ENCODE results near the gene CDC7. TPM values are rescaled to one million over a fixed set of nuclear protein-coding genes. Genes with fewer than 3 reads are reported as not detected.

The CDC7 gene
- total RNA-seq, 1 experiment from 2014 or later = 24.5 TPM

DNA sequence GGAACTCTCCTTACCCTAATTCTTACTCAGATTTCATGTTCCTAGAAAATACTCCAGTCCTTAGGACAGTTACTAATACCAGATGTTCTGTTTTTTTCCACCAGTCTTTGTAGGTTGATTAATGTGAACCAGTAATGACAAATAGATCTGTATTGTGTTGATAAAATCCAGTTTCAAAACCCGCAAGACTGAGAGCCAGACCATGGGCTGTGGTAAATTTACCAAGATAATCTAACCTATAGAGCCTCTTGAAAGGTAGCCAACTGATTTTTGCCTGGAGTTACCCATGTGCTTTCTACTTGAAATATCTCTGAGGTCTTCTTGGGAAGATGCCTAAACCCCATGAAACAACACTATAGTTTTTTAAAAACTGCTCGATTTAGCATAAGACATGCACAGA, 46.5 kb upstream of the CDC7 start (continued):
- TF ChIP-seq EZH2phosphoT487 (IDR thresholded peaks at IDR 0.05; ENCODE audit: borderline replicate concordance) (no peak), RAD21 (IDR thresholded peaks at IDR 0.05; ENCODE audit: low read depth) (no peak), SP1 (IDR thresholded peaks at IDR 0.05; ENCODE audit: low read depth) (no peak), POLR2AphosphoS5 (IDR thresholded peaks at IDR 0.05; ENCODE audit: low read depth, low read length) (no peak)

- Histone ChIP-seq H3K4me3 (replicated peaks in 1 of 2; ENCODE audit: low read depth in 1 of 2, low read length in 2 of 2) (no peak overlapping the region), H3K36me3 (ENCODE audit: control insufficient read depth in 1 of 2, insufficient read depth in 2 of 2, low read length in 2 of 2) (no peaks in the 10 kb centered on the region), H2AFZ (ENCODE audit: low read depth, low read length, poor library complexity, severe bottlenecking) (no peak overlapping the region), H3K79me2 (ENCODE audit: insufficient read depth, low read length) (no peaks in the 10 kb centered on the region), H3K4me2 (ENCODE audit: low read length) (no peak overlapping the region), H3K9me2 (ENCODE audit: insufficient read depth) (no peaks in the 10 kb centered on the region), H3K4me1 (ENCODE audit: control insufficient read depth in 1 of 2, insufficient read depth in 2 of 2, low read length in 2 of 2) (no peaks in the 10 kb centered on the region), H4K20me1 (ENCODE audit: insufficient read depth) (no peaks in the 10 kb centered on the region), H3K9me3 (ENCODE audit: control insufficient read depth in 1 of 2, insufficient read depth in 1 of 2, low read depth in 1 of 2, low read length in 2 of 2) (no peaks in the 10 kb centered on the region), H3K27me3 (ENCODE audit: insufficient read depth, low read length) (no peaks in the 10 kb centered on the region), H3K27ac (ENCODE audit: low read depth, low read length) (no peak overlapping the region), H3K9ac (ENCODE audit: low read length) (no peak overlapping the region)
- TF ChIP-seq, protein P1, sequence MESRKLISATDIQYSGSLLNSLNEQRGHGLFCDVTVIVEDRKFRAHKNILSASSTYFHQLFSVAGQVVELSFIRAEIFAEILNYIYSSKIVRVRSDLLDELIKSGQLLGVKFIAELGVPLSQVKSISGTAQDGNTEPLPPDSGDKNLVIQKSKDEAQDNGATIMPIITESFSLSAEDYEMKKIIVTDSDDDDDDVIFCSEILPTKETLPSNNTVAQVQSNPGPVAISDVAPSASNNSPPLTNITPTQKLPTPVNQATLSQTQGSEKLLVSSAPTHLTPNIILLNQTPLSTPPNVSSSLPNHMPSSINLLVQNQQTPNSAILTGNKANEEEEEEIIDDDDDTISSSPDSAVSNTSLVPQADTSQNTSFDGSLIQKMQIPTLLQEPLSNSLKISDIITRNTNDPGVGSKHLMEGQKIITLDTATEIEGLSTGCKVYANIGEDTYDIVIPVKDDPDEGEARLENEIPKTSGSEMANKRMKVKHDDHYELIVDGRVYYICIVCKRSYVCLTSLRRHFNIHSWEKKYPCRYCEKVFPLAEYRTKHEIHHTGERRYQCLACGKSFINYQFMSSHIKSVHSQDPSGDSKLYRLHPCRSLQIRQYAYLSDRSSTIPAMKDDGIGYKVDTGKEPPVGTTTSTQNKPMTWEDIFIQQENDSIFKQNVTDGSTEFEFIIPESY (IDR thresholded peaks at IDR 0.05; ENCODE audit: extremely low read depth, insufficient replicate concordance, low read length) = no peak
- no peak for TF ChIP-seq YY1 (IDR thresholded peaks at IDR 0.05; ENCODE audit: extremely low read depth, insufficient replicate concordance, low read depth, low read length)
- no peak for TF ChIP-seq SRF (IDR thresholded peaks at IDR 0.05; ENCODE audit: low read depth)
- TF ChIP-seq RAD21 (IDR thresholded peaks at IDR 0.05; ENCODE audit: low read depth) = no peak
- no peak for TF ChIP-seq ZNF274 (IDR thresholded peaks at IDR 0.05; ENCODE audit: low read depth, low read length)
- TF ChIP-seq, protein P2, sequence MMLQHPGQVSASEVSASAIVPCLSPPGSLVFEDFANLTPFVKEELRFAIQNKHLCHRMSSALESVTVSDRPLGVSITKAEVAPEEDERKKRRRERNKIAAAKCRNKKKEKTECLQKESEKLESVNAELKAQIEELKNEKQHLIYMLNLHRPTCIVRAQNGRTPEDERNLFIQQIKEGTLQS (IDR thresholded peaks at IDR 0.05) = no peak
- TF ChIP-seq EZH2 (IDR thresholded peaks at IDR 0.05) = no peak
- TF ChIP-seq, protein P3, sequence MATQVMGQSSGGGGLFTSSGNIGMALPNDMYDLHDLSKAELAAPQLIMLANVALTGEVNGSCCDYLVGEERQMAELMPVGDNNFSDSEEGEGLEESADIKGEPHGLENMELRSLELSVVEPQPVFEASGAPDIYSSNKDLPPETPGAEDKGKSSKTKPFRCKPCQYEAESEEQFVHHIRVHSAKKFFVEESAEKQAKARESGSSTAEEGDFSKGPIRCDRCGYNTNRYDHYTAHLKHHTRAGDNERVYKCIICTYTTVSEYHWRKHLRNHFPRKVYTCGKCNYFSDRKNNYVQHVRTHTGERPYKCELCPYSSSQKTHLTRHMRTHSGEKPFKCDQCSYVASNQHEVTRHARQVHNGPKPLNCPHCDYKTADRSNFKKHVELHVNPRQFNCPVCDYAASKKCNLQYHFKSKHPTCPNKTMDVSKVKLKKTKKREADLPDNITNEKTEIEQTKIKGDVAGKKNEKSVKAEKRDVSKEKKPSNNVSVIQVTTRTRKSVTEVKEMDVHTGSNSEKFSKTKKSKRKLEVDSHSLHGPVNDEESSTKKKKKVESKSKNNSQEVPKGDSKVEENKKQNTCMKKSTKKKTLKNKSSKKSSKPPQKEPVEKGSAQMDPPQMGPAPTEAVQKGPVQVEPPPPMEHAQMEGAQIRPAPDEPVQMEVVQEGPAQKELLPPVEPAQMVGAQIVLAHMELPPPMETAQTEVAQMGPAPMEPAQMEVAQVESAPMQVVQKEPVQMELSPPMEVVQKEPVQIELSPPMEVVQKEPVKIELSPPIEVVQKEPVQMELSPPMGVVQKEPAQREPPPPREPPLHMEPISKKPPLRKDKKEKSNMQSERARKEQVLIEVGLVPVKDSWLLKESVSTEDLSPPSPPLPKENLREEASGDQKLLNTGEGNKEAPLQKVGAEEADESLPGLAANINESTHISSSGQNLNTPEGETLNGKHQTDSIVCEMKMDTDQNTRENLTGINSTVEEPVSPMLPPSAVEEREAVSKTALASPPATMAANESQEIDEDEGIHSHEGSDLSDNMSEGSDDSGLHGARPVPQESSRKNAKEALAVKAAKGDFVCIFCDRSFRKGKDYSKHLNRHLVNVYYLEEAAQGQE (IDR thresholded peaks at IDR 0.05; ENCODE audit: low read depth) = no peak
- TF ChIP-seq CBX3 (IDR thresholded peaks at IDR 0.05; ENCODE audit: low read depth) = no peak
- no peak for TF ChIP-seq ELF1 (IDR thresholded peaks at IDR 0.05; ENCODE audit: borderline replicate concordance, low read depth)
- TF ChIP-seq TCF7L2 (IDR thresholded peaks at IDR 0.05; ENCODE audit: borderline replicate concordance, extremely low read depth, insufficient read depth, insufficient read length) = no peak
- no peak for TF ChIP-seq FOSL1 (IDR thresholded peaks at IDR 0.05; ENCODE audit: low read depth)
- TF ChIP-seq, protein P4, sequence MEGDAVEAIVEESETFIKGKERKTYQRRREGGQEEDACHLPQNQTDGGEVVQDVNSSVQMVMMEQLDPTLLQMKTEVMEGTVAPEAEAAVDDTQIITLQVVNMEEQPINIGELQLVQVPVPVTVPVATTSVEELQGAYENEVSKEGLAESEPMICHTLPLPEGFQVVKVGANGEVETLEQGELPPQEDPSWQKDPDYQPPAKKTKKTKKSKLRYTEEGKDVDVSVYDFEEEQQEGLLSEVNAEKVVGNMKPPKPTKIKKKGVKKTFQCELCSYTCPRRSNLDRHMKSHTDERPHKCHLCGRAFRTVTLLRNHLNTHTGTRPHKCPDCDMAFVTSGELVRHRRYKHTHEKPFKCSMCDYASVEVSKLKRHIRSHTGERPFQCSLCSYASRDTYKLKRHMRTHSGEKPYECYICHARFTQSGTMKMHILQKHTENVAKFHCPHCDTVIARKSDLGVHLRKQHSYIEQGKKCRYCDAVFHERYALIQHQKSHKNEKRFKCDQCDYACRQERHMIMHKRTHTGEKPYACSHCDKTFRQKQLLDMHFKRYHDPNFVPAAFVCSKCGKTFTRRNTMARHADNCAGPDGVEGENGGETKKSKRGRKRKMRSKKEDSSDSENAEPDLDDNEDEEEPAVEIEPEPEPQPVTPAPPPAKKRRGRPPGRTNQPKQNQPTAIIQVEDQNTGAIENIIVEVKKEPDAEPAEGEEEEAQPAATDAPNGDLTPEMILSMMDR (IDR thresholded peaks at IDR 0.05 in 2 of 3, conservative IDR thresholded peaks at IDR 0.05 in 1 of 3; ENCODE audit: borderline replicate concordance in 1 of 3, insufficient read depth in 1 of 3, low read depth in 2 of 3, low read length in 2 of 3) = no peak
- no peak for TF ChIP-seq CEBPB (IDR thresholded peaks at IDR 0.05; ENCODE audit: low read depth)
- TF ChIP-seq, protein P5, sequence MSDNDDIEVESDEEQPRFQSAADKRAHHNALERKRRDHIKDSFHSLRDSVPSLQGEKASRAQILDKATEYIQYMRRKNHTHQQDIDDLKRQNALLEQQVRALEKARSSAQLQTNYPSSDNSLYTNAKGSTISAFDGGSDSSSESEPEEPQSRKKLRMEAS (IDR thresholded peaks at IDR 0.05) = no peak
- no peak for TF ChIP-seq POLR2A (IDR thresholded peaks at IDR 0.05; ENCODE audit: borderline replicate concordance, extremely low read depth, insufficient read depth, insufficient read length)
- no peak for TF ChIP-seq SP1 (IDR thresholded peaks at IDR 0.05; ENCODE audit: low read depth)
- no TSS peak for BruUV-seq (replicated peaks)
- ChIA-PET POLR2A (no interaction called here), RAD21 (ENCODE audit: low non-redundant PET in 1 of 2, low total read pairs in 2 of 2, uncharacterized antibody in 2 of 2, unreplicated experiment in 2 of 2) (no interaction called here), CTCF (no interaction called here)
- intact Hi-C loops (cut with micrococcal nuclease) = no loop called here
- ATAC-seq = no peak
- no peak for DNase-seq (ENCODE audit: low read depth, low spot score)
Observed at GRCh38 chr1:91455334-91455733, 45.3 kb upstream of the CDC7 start.

Data from HCT116 (cell line).